Measurements from ENCODE around the gene RRP1B. TPM values are rescaled to one million over a fixed set of nuclear protein-coding genes. Genes with fewer than 3 reads are reported as not detected.
A peak's percentile ranks its signal among the peaks of the same experiment; 100 is the strongest.
"Not testable (repeated sequence)": the region's sequence is repeated elsewhere in the genome, so short reads cannot be mapped to it uniquely, and the experiment has no call there.

Gene RRP1B
- total RNA-seq, 2 experiments from 2014 or later, result 44.2 to 46.6 TPM

DNA sequence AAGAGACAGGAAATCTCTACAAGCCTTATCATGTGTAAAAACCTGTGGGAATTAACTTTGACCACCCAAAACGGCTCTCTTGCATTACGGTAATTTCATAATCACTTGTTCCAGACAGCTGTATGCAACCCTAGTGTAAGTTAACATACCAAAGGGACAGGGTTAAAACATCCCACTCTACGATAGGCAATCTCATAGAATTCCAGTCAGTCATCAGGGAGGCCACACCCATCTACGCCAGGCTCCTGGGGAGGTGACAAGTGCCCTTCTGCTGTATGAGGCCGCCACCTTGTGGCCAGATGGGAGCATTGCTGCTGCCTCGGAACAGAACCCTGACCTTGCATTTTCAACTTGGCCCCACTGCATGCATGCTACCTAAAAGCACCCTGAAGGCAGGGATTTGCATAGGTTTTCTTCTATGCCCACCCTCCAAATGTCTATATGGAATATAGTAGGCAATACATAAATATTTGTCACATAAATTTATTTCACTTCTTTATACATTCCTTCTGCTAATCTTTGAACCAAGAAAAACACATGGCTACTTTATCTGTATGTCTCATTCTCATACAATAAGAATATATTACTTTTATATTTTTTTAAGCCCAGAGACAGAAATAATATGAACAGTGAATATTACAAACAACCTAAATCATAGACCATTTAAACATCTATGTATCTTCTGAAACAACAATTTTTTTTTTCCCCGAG, 12.7 kb upstream of the RRP1B start:
- ATAC-seq (ENCODE audit: low read depth) (peak; percentile 92), DNase-seq (peak; percentile 85)
- Mint-ChIP-seq H3K27ac (peak overlapping the region; percentile 5), H3K9me3 (no peaks in the 10 kb centered on the region), H3K27me3 (peaks cover 4% of the 10 kb centered on the region), H3K4me3 (peak overlapping the region; percentile 81), H3K36me3 (no peaks in the 10 kb centered on the region), H3K4me1 (peaks cover 23% of the 10 kb centered on the region)
- POLR2A ChIA-PET, result no interaction called here

DNA sequence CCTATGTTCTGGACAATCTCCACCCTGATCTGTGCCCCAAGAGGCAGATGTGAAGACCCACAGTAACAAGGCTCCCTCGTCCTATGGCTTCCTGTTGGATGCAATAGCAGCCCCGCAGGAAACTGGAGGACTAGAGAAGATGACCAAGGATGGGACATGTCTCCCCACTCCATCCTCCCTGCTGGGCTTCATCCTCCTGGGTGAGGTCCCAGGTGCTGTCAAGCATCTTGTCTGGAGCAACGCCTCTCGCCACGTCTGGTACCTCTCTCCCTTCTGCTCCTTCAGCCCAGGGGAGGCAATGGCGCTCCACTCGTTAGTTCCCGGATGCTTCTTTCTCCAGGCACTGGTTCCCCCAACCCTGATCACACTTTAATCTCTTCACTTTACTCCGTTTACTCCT, 11.2 kb upstream of the RRP1B start:
- POLR2A ChIA-PET, result no interaction called here
- Mint-ChIP-seq H3K27ac (no peak overlapping the region), H3K27me3 (peaks cover 4% of the 10 kb centered on the region), H3K4me3 (no peak overlapping the region), H3K4me1 (peaks cover 23% of the 10 kb centered on the region), H3K9me3 (no peaks in the 10 kb centered on the region), H3K36me3 (no peaks in the 10 kb centered on the region)
- DNase-seq (no peak), ATAC-seq (ENCODE audit: low read depth) (no peak)

GRCh38 chr21:43651926-43652325, 7.4 kb upstream of the RRP1B start:
- H3K9me3 Mint-ChIP-seq; POLR2A ChIA-PET; H3K27me3 Mint-ChIP-seq; ATAC-seq (ENCODE audit: low read depth); H3K36me3 Mint-ChIP-seq; H3K27ac Mint-ChIP-seq; H3K4me3 Mint-ChIP-seq; H3K4me1 Mint-ChIP-seq; DNase-seq: not testable (repeated sequence)

DNA sequence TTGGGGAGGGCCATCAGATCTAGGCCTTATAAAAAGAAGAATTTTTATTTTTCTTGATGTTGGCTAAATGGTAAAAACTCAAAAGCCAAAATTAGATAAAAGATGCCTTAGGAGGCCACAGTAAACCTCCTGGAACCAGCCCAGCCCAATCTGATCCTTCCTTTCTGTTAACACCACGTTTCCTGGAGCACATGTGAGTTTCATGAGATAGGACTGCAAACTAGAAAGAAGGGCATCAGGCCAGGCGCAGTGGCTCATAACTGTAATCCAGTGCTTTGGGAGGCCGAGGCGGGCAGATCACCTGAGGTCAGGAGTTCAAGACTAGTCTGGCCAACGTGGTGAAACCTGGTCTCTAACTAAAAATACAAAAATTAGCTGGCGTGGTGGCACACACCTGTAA, 6.7 kb upstream of the RRP1B start:
- no peak for DNase-seq
- ATAC-seq (ENCODE audit: low read depth), result no peak
- H3K27ac Mint-ChIP-seq, result no peak overlapping the region
- peaks cover 4% of the 10 kb centered on the region for H3K27me3 Mint-ChIP-seq
- peaks cover 3% of the 10 kb centered on the region for H3K4me1 Mint-ChIP-seq
- H3K4me3 Mint-ChIP-seq, result no peak overlapping the region
- POLR2A ChIA-PET, result no interaction called here
- H3K36me3 Mint-ChIP-seq, result no peaks in the 10 kb centered on the region
- no peaks in the 10 kb centered on the region for H3K9me3 Mint-ChIP-seq

DNA sequence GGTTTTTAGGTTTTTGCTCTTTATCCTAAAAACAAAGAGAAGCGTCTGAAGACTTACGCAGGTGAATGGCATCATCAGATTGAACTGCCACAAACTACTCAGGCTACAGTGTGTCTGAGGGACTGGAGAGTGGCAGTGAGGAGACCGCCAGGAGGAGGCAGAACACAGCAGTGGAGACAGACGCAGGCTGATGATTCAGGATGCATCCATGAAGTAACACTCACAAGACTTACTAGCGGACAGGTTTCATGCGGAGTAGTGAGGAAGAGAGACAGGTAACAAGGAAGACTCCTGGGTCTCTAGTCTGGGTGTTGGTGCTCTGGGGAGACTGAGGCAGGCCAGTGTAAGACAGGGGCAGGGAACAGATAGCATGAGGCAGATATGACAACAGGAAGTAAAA, 5.7 kb upstream of the RRP1B start:
- no peak overlapping the region for H3K27ac Mint-ChIP-seq
- peaks cover 3% of the 10 kb centered on the region for H3K4me1 Mint-ChIP-seq
- ATAC-seq (ENCODE audit: low read depth) (no peak), DNase-seq (no peak)
- H3K27me3 Mint-ChIP-seq, result no peaks in the 10 kb centered on the region
- H3K36me3 Mint-ChIP-seq, result no peaks in the 10 kb centered on the region
- H3K9me3 Mint-ChIP-seq, result no peaks in the 10 kb centered on the region
- POLR2A ChIA-PET, result no interaction called here
- H3K4me3 Mint-ChIP-seq, result no peak overlapping the region

GRCh38 chr21:43654806-43655489, 4.4 kb upstream of the RRP1B start:
- POLR2A ChIA-PET, result no interaction called here
- no peak for DNase-seq
- Mint-ChIP-seq H3K9me3 (no peaks in the 10 kb centered on the region), H3K27me3 (no peaks in the 10 kb centered on the region), H3K4me1 (peaks cover 5% of the 10 kb centered on the region), H3K4me3 (no peak overlapping the region), H3K36me3 (no peaks in the 10 kb centered on the region), H3K27ac (no peak overlapping the region)
- ATAC-seq (ENCODE audit: low read depth), result no peak

GRCh38 chr21:43657355-43658087, 1.8 kb upstream of the RRP1B start:
- ATAC-seq (ENCODE audit: low read depth), result no peak
- no peaks in the 10 kb centered on the region for H3K27me3 Mint-ChIP-seq
- no peak for DNase-seq
- peaks cover 19% of the 10 kb centered on the region for H3K4me1 Mint-ChIP-seq
- no peak overlapping the region for H3K4me3 Mint-ChIP-seq
- POLR2A ChIA-PET, result no interaction called here
- H3K9me3 Mint-ChIP-seq, result no peaks in the 10 kb centered on the region
- no peak overlapping the region for H3K27ac Mint-ChIP-seq
- peaks cover 3% of the 10 kb centered on the region for H3K36me3 Mint-ChIP-seq

- ATAC-seq (ENCODE audit: low read depth) (no peak), DNase-seq (no peak)
- Mint-ChIP-seq H3K9me3 (no peaks in the 10 kb centered on the region), H3K27me3 (no peaks in the 10 kb centered on the region), H3K4me3 (no peak overlapping the region), H3K27ac (no peak overlapping the region), H3K4me1 (peaks cover 23% of the 10 kb centered on the region), H3K36me3 (peaks cover 6% of the 10 kb centered on the region)
- POLR2A ChIA-PET, result interaction anchor here (1.6 kb wide), 1 partner anchor 45 kb away, joined by 3 read pairs; no protein-coding TSS in a partner anchor
These were observed 1.1 kb upstream of the RRP1B start for GRCh38 chr21:43658088-43658741.

DNA sequence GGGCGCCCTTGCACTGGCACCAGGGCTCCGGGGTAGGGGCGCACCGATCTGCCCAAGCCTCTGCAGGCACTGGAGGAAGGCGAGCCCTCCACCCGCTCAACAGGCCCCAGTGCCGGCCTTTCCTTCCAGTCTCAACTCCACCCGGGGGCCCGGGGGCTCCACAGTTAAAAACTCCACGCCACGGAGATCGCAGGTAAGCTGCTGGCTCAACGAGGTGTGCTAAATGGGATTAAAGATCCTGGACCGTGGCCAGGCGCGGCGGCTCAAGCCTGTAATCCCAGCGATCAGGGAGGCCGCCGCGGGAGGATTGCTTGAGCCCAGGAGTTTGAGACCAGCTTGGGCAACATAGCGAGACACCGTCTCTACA, 608 bp upstream of the RRP1B start:
- POLR2A ChIA-PET, result interaction anchor here (0.6 to 2.2 kb wide), 4 partner anchors 45 to 1099 kb away, joined by 3 to 13 read pairs (median 8); no protein-coding TSS in a partner anchor
- H3K4me3 Mint-ChIP-seq, result peak overlapping the region; percentile 87
- no peak for DNase-seq
- H3K9me3 Mint-ChIP-seq, result no peaks in the 10 kb centered on the region
- H3K4me1 Mint-ChIP-seq, result peaks cover 23% of the 10 kb centered on the region
- ATAC-seq (ENCODE audit: low read depth), result no peak
- H3K36me3 Mint-ChIP-seq, result peaks cover 6% of the 10 kb centered on the region
- no peaks in the 10 kb centered on the region for H3K27me3 Mint-ChIP-seq
- peak overlapping the region; percentile 89 for H3K27ac Mint-ChIP-seq

DNA sequence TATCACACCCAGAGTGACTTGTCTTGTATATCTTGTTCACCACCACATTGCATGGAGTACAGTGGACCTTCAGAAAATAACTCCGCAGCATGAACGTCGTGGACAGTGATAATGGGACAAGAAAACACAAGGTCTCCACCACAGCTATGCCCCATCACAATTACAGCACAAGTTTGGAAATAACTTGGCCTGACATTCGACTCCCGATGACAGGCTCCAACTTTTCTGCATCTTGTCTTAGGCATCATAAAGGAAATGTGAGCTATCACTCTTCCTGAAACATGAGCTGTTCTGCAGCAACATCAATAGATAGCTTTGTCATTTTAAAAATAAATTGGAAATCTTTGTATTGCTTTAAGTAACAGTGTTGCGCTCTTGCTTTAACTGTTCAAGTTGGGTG, 2.9 kb downstream of the RRP1B start:
- no peak overlapping the region for H3K4me3 Mint-ChIP-seq
- H3K36me3 Mint-ChIP-seq, result peaks cover 27% of the 10 kb centered on the region
- no peak for DNase-seq
- no peaks in the 10 kb centered on the region for H3K27me3 Mint-ChIP-seq
- peaks cover 27% of the 10 kb centered on the region for H3K4me1 Mint-ChIP-seq
- POLR2A ChIA-PET, result no interaction called here
- no peak for ATAC-seq (ENCODE audit: low read depth)
- H3K27ac Mint-ChIP-seq, result no peak overlapping the region
- peaks cover 2% of the 10 kb centered on the region for H3K9me3 Mint-ChIP-seq

DNA sequence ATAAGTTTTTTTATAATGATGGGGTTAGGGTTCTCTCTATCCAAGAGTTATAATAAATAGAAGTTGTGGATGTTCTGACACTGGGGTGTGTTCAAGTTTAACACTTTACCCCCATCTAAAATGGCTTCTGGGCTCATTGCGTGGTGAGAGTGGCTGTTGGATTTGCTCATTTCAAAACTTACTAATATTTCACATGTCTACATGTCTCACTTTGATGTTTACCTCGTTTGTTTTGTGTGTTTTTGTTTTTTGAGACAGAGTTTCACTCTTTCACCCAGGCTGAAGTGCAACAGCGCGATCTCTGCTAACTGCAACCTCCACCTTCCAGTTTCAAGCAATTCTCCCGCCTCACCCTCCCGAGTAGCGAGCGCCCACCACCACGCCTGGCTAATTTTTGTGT, 3.7 kb downstream of the RRP1B start:
- DNase-seq, result no peak
- POLR2A ChIA-PET, result no interaction called here
- Mint-ChIP-seq H3K9me3 (peaks cover 2% of the 10 kb centered on the region), H3K27me3 (no peaks in the 10 kb centered on the region), H3K4me3 (no peak overlapping the region), H3K4me1 (peaks cover 26% of the 10 kb centered on the region), H3K36me3 (peaks cover 29% of the 10 kb centered on the region), H3K27ac (peak overlapping the region; percentile 22)
- ATAC-seq (ENCODE audit: low read depth), result no peak

- Mint-ChIP-seq H3K27ac (peak overlapping the region; percentile 8), H3K27me3 (no peaks in the 10 kb centered on the region), H3K9me3 (peaks cover 2% of the 10 kb centered on the region), H3K36me3 (peaks cover 29% of the 10 kb centered on the region), H3K4me3 (no peak overlapping the region), H3K4me1 (peaks cover 24% of the 10 kb centered on the region)
- POLR2A ChIA-PET, result no interaction called here
- DNase-seq (no peak), ATAC-seq (ENCODE audit: low read depth) (no peak)
These were observed 5.0 kb downstream of the RRP1B start for GRCh38 chr21:43664358-43664757.

DNA sequence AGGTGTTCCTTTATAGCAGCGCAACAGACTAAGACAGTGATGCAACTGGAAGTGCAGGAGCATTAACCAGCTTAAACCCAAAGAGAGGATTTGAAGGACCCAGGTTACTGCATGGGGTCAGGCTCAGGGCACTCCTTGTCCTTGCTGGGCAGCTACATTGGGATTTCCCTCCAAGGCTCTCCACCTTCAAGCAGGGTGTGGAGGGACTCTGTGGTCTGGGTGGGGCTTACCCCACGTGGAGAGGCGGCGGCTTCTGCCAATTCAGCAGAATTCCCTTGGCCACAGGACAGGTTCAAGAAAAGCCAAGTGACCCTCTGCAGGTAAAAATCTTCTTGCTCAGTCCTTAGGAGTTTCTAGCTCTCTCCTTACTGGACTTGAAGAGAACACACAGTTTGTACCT, 6.5 kb downstream of the RRP1B start:
- ATAC-seq (ENCODE audit: low read depth) (no peak), DNase-seq (no peak)
- Mint-ChIP-seq H3K9me3 (peaks cover 2% of the 10 kb centered on the region), H3K27me3 (no peaks in the 10 kb centered on the region), H3K4me1 (peaks cover 23% of the 10 kb centered on the region), H3K27ac (no peak overlapping the region), H3K4me3 (no peak overlapping the region), H3K36me3 (peaks cover 32% of the 10 kb centered on the region)
- POLR2A ChIA-PET, result no interaction called here

Measured in activated naive CD8-positive, alpha-beta T cell treated with anti-CD3 and anti-CD28 coated beads, Interleukin-2, amount 10 ng/mL, durations not matched to agents 7 days and 5 days (primary cell).